GM19023 (cell line): ENCODE measurements around the gene MALT1.

Experiments used
- ATAC-seq: cut with Tn5 transposase; IDR thresholded peaks from one replicate; pipeline ENCODE4 v1.9.1; 2021; ENCODE audit warnings: mild to moderate bottlenecking, moderate library complexity; ENCODE audit not compliant: unreplicated experiment

MALT1 gene

GRCh38 chr18:58682429-58683069 is 11.3 kb downstream of the MALT1 start:
- ATAC-seq: no peak

- ATAC-seq: peak; percentile 88
These were observed 16.6 kb downstream of the MALT1 start for GRCh38 chr18:58687871-58688308.

GRCh38 chr18:58690259-58690658 is 19.0 kb downstream of the MALT1 start:
- no peak for ATAC-seq

- ATAC-seq: no peak
These were observed 20.0 kb downstream of the MALT1 start for GRCh38 chr18:58691256-58691655.

GRCh38 chr18:58692422-58693185 is 21.3 kb downstream of the MALT1 start:
- no peak for ATAC-seq

- ATAC-seq: no peak
These were observed 23.0 kb downstream of the MALT1 start for GRCh38 chr18:58694221-58694620.

- no peak for ATAC-seq
These were observed 23.6 kb downstream of the MALT1 start for GRCh38 chr18:58694720-58695468.

GRCh38 chr18:58695772-58696171 is 24.5 kb downstream of the MALT1 start:
- ATAC-seq: no peak

GRCh38 chr18:58697146-58697545 is 25.9 kb downstream of the MALT1 start:
- no peak for ATAC-seq

- no peak for ATAC-seq
These were observed 27.5 kb downstream of the MALT1 start for GRCh38 chr18:58698701-58699193.

- ATAC-seq: no peak
These were observed 28.3 kb downstream of the MALT1 start for GRCh38 chr18:58699551-58699950.

GRCh38 chr18:58700209-58700608 is 28.9 kb downstream of the MALT1 start:
- no peak for ATAC-seq

- no peak for ATAC-seq
These were observed 41.7 kb downstream of the MALT1 start for GRCh38 chr18:58712930-58713329.

GRCh38 chr18:58714259-58714658 is 43.0 kb downstream of the MALT1 start:
- ATAC-seq: no peak

GRCh38 chr18:58714821-58715220 is 43.6 kb downstream of the MALT1 start:
- ATAC-seq: no peak

GRCh38 chr18:58715540-58715939 is 44.3 kb downstream of the MALT1 start:
- no peak for ATAC-seq

- peak; percentile 72 for ATAC-seq
These were observed 44.9 kb downstream of the MALT1 start for GRCh38 chr18:58716060-58716756.

- no peak for ATAC-seq
These were observed 50.4 kb downstream of the MALT1 start for GRCh38 chr18:58721566-58722239.

GRCh38 chr18:58723810-58724602 is 52.7 kb downstream of the MALT1 start:
- ATAC-seq: no peak

GRCh38 chr18:58726671-58727070 is 55.4 kb downstream of the MALT1 start:
- no peak for ATAC-seq
